IPS-20b (cell line): ENCODE measurements around the gene SLC39A6.

Experiments
- H3K27ac ChIP-seq: one replicate; pipeline ENCODE4 v1.5.1; 2013; ENCODE audit warnings: low read length
- H3K27me3 ChIP-seq: 2 replicates; pipeline ENCODE4 v1.6.1; 2013; ENCODE audit warnings: mild to moderate bottlenecking, low read length, inconsistent platforms; ENCODE audit not compliant: insufficient read depth
- H3K36me3 ChIP-seq: 2 replicates; pipeline ENCODE4 v1.6.1; 2013; ENCODE audit warnings: low read depth, mild to moderate bottlenecking, inconsistent platforms, low read length, moderate library complexity; ENCODE audit not compliant: insufficient read depth
- H3K4me1 ChIP-seq: 2 replicates; pipeline ENCODE4 v1.6.1; 2013; ENCODE audit warnings: mild to moderate bottlenecking, control low read depth, inconsistent platforms, low read length, moderate library complexity; ENCODE audit not compliant: insufficient read depth
- H3K4me3 ChIP-seq: 2 replicates; pipeline ENCODE4 v1.5.1; 2013; ENCODE audit warnings: mild to moderate bottlenecking, low read length, inconsistent platforms
- H3K9ac ChIP-seq: 2 replicates; pipeline ENCODE4 v1.6.1; 2013; ENCODE audit warnings: low read depth, mild to moderate bottlenecking, inconsistent platforms, low read length, moderate library complexity
- H3K9me3 ChIP-seq: 2 replicates; pipeline ENCODE4 v1.6.1; 2013; ENCODE audit warnings: mild to moderate bottlenecking, low read depth, low read length, inconsistent platforms; ENCODE audit not compliant: insufficient read depth

The SLC39A6 gene

GRCh38 chr18:36132756-36133155 is 3.6 kb upstream of the SLC39A6 start:
- H3K9me3 ChIP-seq = no peaks in the 10 kb centered on the region
- H3K27ac ChIP-seq = no peak overlapping the region
- H3K9ac ChIP-seq = no peak overlapping the region
- H3K4me3 ChIP-seq = no peak overlapping the region
- H3K27me3 ChIP-seq = 0 out of 2 replicates have a peak, but pooled peaks cover 5% of the 10 kb centered on the region
- H3K4me1 ChIP-seq = 0 out of 2 replicates have a peak, but pooled peaks cover 3% of the 10 kb centered on the region
- peaks cover 43% of the 10 kb centered on the region for H3K36me3 ChIP-seq

GRCh38 chr18:36131692-36132483 is 2.7 kb upstream of the SLC39A6 start:
- Histone ChIP-seq H3K4me1 (0 out of 2 replicates have a peak, but pooled peaks cover 3% of the 10 kb centered on the region), H3K9ac (no peak overlapping the region), H3K27ac (no peak overlapping the region), H3K27me3 (0 out of 2 replicates have a peak, but pooled peaks cover 5% of the 10 kb centered on the region), H3K36me3 (peaks cover 36% of the 10 kb centered on the region), H3K9me3 (no peaks in the 10 kb centered on the region), H3K4me3 (peak overlapping the region; percentile 92; the same call in 1 of the 2 replicates)

GRCh38 chr18:36130883-36131653 is 1.9 kb upstream of the SLC39A6 start:
- H3K27ac ChIP-seq = no peak overlapping the region
- H3K4me1 ChIP-seq = 0 out of 2 replicates have a peak, but pooled peaks cover 3% of the 10 kb centered on the region
- H3K36me3 ChIP-seq = peaks cover 36% of the 10 kb centered on the region
- H3K9me3 ChIP-seq = no peaks in the 10 kb centered on the region
- 0 out of 2 replicates have a peak, but pooled peaks cover 5% of the 10 kb centered on the region for H3K27me3 ChIP-seq
- peak overlapping the region; percentile 92 for H3K4me3 ChIP-seq
- peak overlapping the region; percentile 95; the same call in 1 of the 2 replicates for H3K9ac ChIP-seq

DNA sequence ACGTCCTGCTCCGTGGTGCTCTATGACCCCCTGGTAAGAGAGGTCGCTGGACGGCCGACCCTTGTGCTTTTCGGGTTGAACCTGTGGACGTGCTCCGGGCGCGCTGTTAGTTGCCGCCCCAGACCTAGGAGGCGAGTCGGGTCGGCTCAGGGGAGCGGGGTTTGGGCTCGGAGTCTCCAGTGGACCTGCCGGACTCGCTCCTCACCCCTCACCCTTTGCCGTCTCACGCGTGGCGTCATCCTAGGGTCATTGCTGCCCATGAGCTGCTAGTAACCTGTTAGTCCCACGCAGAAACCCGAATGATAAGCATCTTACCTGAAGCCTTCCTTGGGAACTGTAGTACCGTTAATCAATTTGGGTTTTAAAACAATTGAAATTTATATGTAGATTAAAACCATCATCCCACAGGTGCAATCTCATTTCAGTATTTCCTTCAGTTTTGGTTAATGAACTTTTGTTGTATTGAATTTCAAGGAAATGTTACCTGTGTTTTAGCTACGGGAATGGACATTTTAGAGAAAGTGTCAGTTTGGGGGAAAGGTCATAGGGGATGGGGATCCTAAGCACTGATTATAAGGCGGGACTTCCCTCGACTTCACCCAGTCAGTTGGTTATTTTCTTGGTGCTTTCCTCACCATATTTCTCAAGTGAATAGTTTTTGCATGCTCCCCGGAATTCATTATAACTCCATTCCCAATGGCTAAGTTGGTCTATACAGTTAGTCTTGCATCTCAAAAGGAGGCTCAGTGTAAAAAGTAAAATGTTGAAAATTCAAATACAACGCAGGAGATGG is 1.1 kb upstream of the SLC39A6 start:
- H3K4me1 ChIP-seq = 0 out of 2 replicates have a peak, but pooled peaks cover 3% of the 10 kb centered on the region
- H3K36me3 ChIP-seq = peaks cover 36% of the 10 kb centered on the region
- no peaks in the 10 kb centered on the region for H3K9me3 ChIP-seq
- H3K4me3 ChIP-seq = peak overlapping the region; percentile 92
- H3K27me3 ChIP-seq = 0 out of 2 replicates have a peak, but pooled peaks cover 5% of the 10 kb centered on the region
- peak overlapping the region; percentile 12 for H3K27ac ChIP-seq
- H3K9ac ChIP-seq = peak overlapping the region; percentile 95; the same call in 1 of the 2 replicates

GRCh38 chr18:36128907-36129299 is 237 bp downstream of the SLC39A6 start:
- H3K27ac ChIP-seq = no peak overlapping the region
- H3K4me1 ChIP-seq = 0 out of 2 replicates have a peak, but pooled peaks cover 3% of the 10 kb centered on the region
- H3K9ac ChIP-seq = peak overlapping the region; percentile 95; the same call in 1 of the 2 replicates
- no peaks in the 10 kb centered on the region for H3K9me3 ChIP-seq
- H3K36me3 ChIP-seq = peaks cover 37% of the 10 kb centered on the region
- peak overlapping the region; percentile 92 for H3K4me3 ChIP-seq
- 0 out of 2 replicates have a peak, but pooled peaks cover 5% of the 10 kb centered on the region for H3K27me3 ChIP-seq

- Histone ChIP-seq H3K4me1 (0 out of 2 replicates have a peak, but pooled peaks cover 3% of the 10 kb centered on the region), H3K27me3 (0 out of 2 replicates have a peak, but pooled peaks cover 5% of the 10 kb centered on the region), H3K9me3 (no peaks in the 10 kb centered on the region), H3K9ac (peak overlapping the region; percentile 95; the same call in 1 of the 2 replicates), H3K27ac (no peak overlapping the region), H3K36me3 (peaks cover 40% of the 10 kb centered on the region), H3K4me3 (peak overlapping the region; percentile 92)
Observed at GRCh38 chr18:36128530-36128870, 640 bp downstream of the SLC39A6 start.

- no peak overlapping the region for H3K27ac ChIP-seq
- peak overlapping the region; percentile 95; the same call in 1 of the 2 replicates for H3K9ac ChIP-seq
- 0 out of 2 replicates have a peak, but pooled peaks cover 3% of the 10 kb centered on the region for H3K4me1 ChIP-seq
Observed at GRCh38 chr18:36127836-36128529, 1.2 kb downstream of the SLC39A6 start.

GRCh38 chr18:36126668-36127067 is 2.5 kb downstream of the SLC39A6 start:
- Histone ChIP-seq H3K27ac (no peak overlapping the region), H3K4me3 (no peak overlapping the region), H3K36me3 (peaks cover 54% of the 10 kb centered on the region), H3K4me1 (0 out of 2 replicates have a peak, but pooled peaks cover 3% of the 10 kb centered on the region), H3K9ac (no peak overlapping the region), H3K27me3 (0 out of 2 replicates have a peak, but pooled peaks cover 5% of the 10 kb centered on the region), H3K9me3 (no peaks in the 10 kb centered on the region)

More at GRCh38 chr18:36127836-36128529, 1.2 kb downstream of the SLC39A6 start:
- Histone ChIP-seq H3K36me3 (peaks cover 41% of the 10 kb centered on the region), H3K4me3 (peak overlapping the region; percentile 92), H3K27me3 (0 out of 2 replicates have a peak, but pooled peaks cover 5% of the 10 kb centered on the region), H3K9me3 (no peaks in the 10 kb centered on the region)

GRCh38 chr18:36124841-36125240 is 4.3 kb downstream of the SLC39A6 start:
- H3K4me3 ChIP-seq = no peak overlapping the region
- peaks cover 72% of the 10 kb centered on the region for H3K36me3 ChIP-seq
- H3K9ac ChIP-seq = no peak overlapping the region
- H3K27me3 ChIP-seq = 0 out of 2 replicates have a peak, but pooled peaks cover 5% of the 10 kb centered on the region
- no peak overlapping the region for H3K27ac ChIP-seq
- H3K9me3 ChIP-seq = no peaks in the 10 kb centered on the region
- H3K4me1 ChIP-seq = 0 out of 2 replicates have a peak, but pooled peaks cover 3% of the 10 kb centered on the region

- Histone ChIP-seq H3K36me3 (peaks cover 95% of the 10 kb centered on the region), H3K27ac (no peak overlapping the region), H3K4me1 (no peaks in the 10 kb centered on the region), H3K9ac (no peak overlapping the region), H3K4me3 (no peak overlapping the region), H3K9me3 (no peaks in the 10 kb centered on the region), H3K27me3 (no peaks in the 10 kb centered on the region)
Observed at GRCh38 chr18:36120297-36120696, 8.8 kb downstream of the SLC39A6 start.
